GM10266 (cell line): ENCODE results near the gene LDAF1.

Experiments used
- DNase-seq: peaks from one replicate; pipeline ENCODE4 v3.0.0; 2012; ENCODE audit errors: extremely low spot score
- TF ChIP-seq, protein P1 (sequence below): IDR thresholded peaks from 2 replicates; pipeline ENCODE4 v1.5.1; 2012; ENCODE audit warnings: mild to moderate bottlenecking, low read depth; ENCODE audit not compliant: control insufficient read depth, insufficient read depth; ENCODE audit errors: missing control alignments

LDAF1 gene

DNA sequence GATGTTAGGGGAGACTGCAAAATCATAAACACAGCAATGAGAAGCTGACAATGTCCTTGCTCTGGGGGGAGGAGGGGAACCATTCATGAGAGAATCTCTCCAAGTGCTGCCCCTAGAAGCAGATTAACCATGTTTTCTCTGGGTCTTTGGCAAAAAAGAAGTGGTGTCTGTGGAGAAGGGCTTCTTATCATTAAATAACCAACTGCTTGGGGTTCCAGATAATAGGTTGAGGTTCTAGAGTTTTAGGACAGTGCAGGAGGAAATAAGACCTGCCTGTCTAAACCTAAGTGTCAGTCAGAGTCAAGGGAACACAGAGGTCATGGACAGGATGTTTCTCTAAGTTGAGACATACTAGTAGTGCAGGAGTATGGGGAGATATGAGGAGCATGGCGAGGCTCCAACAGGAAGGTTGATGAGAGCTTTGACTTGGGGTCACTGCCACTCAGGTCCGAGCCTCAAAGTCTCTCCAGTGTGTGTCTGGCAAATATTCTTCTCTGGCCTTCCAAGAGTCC, 69.9 kb downstream of the LDAF1 start:
- TF ChIP-seq, protein P1, sequence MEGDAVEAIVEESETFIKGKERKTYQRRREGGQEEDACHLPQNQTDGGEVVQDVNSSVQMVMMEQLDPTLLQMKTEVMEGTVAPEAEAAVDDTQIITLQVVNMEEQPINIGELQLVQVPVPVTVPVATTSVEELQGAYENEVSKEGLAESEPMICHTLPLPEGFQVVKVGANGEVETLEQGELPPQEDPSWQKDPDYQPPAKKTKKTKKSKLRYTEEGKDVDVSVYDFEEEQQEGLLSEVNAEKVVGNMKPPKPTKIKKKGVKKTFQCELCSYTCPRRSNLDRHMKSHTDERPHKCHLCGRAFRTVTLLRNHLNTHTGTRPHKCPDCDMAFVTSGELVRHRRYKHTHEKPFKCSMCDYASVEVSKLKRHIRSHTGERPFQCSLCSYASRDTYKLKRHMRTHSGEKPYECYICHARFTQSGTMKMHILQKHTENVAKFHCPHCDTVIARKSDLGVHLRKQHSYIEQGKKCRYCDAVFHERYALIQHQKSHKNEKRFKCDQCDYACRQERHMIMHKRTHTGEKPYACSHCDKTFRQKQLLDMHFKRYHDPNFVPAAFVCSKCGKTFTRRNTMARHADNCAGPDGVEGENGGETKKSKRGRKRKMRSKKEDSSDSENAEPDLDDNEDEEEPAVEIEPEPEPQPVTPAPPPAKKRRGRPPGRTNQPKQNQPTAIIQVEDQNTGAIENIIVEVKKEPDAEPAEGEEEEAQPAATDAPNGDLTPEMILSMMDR = no peak
- DNase-seq = no peak
